Inferior parietal cortex (tissue), 1 donor: ENCODE data around the gene CHP2.
"Not testable (repeated sequence)": the region's sequence is repeated elsewhere in the genome, so short reads cannot be mapped to it uniquely, and the experiment has no call there.

Experiments used
- DNase-seq: peaks from one replicate; pipeline ENCODE4 v3.0.0-alpha.2; 2016; ENCODE audit errors: extremely low spot score

The CHP2 gene

DNA sequence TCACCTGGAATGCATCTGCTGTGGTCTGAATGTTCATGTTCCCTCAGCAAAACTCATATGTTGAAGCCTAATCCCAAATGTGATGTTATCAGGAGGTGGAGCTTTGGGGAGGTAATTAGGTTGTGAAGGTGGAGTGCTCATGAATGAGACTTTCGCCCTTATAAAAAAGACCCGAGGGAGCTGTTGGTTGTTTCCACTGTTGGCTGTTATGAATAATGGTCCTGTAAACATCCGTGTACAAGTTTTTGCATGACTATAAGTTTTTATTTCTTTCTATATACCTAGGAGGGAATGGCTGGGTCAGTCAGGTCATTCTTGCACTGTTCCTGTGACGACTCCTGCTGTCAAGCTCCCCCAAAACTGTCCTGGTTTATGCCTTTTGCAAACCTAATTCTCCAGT lies 9.6 kb upstream of the CHP2 start:
- no peak for DNase-seq

DNA sequence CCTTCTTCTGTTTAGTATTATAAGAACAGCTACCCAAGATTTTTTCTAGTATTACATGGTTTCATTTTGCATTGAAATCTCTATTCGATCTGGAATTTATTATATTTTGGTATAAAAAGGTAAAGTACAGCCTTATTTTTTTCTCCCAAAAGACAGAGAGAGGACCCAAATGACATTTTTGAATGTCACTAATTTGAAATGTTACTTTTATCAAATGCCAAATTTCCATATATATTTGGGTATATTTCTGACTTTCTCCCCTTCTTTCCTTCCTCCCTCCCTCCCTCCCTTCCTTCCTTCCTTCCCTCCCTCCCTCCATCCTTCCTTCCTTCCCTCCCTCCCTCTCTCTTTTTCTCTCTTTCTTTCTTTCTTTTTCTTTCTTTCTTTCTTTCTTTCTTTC lies 6.2 kb upstream of the CHP2 start:
- no peak for DNase-seq

DNA sequence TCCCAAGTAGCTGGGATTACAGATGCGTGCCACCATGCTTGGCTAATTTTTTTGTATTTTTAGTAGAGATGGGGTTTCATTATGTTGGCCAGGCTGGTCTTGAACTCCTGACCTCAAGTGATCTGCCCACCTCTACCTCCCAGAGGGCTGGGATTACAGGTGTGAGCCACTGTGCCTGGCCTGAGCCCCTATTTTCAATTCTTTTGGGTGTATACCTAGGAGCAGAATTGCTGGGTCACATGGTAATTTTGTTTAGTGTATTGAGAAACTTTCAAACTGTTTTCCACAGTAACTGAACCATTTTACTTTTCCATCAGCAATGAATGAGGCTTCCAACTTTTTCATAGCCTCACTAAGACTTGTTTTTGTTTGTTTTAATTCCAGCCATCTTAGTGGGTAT lies 3.8 kb upstream of the CHP2 start:
- not testable (repeated sequence) for DNase-seq

DNA sequence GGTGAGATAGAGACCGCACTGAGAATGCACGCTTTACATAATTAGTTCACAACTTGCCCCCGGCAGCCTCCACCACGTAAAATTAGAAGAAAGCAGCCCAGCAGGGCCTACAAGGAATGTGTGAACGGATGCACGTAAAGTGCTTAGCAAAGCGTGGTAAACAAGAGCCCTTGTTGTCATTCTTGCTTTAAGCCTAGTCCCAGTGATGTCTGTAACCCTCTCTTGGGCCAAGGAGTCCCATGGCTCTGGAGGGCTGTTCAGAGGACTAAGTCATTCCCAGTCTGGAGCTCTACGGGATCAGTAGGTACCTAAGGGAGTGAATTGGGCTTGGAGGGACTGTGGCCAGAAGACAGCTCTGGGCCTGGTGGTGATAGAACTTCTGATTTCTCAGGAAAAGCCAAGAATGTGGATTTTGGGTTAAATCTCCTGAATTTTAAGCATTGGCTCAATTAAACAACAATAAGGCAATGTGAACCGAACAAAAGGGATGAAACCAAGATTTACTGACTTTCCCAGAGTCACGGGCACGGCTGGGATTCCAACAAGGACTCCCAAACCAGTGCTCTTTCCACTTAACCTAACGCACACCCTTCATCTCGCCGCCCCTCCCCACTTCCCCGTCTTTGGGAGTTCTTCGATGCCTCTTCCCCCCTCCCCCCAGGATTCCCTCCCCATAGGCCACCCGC lies 775 bp upstream of the CHP2 start:
- DNase-seq: no peak

DNA sequence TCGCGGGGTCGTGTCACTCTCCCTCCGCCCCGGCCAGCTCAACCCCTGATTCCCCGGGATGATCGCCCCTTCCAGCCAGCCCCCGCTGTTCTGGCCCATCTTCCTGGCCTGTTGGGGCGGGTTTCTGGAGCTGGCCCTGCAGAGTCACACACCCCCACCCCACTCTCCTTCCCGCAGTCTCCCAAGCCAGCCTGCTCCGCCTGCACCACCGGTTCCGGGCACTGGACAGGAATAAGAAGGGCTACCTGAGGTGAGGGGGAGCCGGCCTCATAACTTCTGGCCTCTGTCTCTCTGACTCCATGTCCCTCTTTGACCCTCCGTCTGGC lies 621 bp downstream of the CHP2 start:
- no peak for DNase-seq

DNA sequence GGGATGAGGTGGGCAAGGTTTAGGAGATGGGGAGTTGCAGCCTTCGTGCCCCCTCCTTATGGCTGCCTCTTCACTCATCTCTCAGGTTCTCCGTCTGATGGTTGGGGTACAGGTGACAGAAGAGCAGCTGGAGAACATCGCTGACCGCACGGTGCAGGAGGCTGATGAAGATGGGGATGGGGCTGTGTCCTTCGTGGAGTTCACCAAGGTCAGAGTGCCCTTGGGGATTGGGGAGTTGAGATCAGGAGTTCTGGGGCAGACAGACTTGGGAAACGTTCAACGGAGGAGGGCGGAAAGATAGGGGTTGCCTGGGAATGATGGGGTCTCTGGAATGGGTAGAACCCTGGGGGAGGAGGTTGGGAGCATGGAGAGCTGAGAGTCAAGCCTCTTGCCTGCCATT lies 2.3 kb downstream of the CHP2 start:
- no peak for DNase-seq

DNA sequence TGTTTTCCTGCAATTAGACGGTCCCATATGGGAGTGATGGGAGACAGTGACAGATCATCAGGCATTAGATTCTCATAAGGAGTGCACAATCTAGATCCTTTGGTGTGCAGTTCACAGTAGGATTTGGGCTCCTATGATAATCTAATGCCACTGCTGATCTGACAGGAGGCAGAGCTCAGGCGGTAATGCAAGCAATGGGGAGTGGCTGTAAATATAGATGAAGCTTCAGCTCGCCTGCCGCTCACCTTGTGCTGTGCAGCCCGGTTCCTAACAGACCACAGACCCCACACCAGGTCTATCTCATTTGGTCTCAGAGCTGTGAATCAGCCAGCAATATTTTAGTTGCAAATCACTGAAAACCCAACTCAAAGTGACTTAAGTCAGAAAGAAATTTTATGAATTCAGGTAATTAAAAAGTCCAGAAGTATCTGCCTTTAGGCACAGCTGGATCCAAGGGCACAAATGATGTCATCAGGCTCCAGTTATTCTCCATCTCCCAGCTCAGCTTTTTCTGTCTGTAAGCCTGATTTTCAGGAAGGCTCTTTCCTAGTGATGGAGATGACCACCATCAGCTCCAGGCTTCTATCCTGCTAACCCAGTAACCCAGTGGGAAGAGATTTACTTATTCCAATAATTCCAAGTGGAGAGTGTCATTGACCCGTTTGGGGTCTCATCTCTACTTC lies 3.3 kb downstream of the CHP2 start:
- DNase-seq: no peak

DNA sequence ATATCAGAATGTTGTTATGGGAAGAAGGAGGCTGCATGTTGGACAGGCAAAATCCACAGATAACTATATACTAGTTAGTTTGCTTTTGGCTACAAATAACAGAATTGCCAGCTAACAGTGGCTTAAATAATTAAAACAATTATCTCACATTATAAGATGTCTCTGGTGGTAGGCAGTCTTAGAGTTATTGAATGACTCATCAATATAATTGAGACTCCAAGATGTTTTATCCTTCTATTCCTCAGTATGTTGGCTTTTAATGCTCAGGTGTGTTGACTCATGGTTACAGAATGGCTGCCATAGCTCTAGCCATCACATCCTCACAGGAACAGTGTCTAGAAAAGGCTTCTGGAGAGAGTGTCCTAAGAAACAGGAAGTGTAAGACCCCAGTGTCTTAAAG lies 11.1 kb downstream of the CHP2 start:
- no peak for DNase-seq

DNA sequence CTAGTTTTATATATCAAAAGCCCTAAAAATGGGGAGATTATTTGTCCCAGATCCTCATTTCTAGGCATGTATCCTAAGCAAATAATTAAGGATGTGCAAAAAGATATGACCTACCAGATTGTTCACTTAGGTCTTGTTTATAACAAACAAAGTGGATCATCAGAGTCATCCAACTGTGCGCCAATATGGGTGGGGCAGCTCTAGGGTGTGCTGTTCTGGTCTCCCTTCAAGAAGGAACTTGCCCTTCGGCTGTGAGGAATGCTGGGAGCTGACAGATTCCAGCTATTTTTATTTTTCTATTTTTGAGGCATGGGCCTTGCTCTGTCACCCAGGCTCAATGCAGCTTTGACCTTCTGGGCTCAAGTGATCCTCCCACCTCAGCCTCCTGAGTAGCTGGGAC lies 13.8 kb downstream of the CHP2 start:
- no peak for DNase-seq

DNA sequence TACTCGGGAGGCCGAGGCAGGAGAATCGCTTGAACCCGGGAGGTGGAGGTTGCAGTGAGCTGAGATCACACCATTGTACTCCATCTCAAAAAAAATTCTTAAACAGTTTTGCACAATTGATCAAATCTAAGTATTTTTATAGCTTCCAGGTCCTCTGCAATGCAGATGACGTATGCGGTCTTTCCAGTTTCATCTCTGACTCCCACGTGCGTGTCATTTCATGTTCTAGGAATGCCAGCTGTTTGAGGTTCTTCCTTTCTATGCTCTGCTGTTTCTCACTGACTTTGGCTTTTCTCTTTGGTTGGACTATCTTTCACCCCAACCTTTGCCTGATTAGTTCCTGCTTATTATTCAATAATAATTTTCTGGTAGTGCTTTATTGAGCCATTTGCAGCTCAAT lies 16.2 kb downstream of the CHP2 start:
- no peak for DNase-seq

DNA sequence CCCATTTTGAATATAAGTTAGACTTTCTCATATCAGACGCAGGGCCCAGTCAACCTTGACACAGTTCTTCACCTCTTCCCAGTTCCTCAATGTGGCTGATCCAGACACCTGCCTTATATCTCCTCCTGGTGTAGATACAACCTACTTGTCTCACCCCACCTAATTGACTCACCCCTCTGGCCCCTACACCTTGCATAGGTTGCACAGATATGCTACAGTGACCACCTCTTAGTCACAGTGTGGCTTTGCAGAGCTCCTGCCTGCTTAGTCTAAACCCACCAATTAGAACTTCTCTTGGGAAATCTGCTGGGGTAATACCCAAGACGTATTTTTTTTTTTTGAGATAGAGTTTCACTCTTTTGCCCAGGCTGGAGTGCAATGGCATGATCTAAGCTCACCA lies 16.8 kb downstream of the CHP2 start:
- no peak for DNase-seq

DNA sequence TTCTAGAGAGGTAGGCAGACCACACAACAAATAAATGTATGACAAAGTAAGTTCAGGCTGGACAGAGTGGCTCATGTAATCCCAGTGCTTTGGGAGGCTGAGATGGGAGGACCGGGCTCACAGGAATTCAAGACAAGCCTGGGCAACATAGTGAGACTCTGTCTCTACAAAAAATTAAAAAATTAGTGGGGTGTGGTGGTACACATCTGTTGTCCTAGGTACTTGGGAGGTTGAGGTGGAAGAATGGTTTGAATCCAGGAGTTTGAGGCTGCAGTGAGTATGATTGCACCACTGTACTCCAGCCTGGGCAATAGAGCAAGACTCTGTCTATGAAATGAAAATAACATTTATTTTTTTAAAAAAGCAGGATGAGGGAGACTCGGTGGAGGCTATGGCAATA lies 18.5 kb downstream of the CHP2 start:
- no peak for DNase-seq

DNA sequence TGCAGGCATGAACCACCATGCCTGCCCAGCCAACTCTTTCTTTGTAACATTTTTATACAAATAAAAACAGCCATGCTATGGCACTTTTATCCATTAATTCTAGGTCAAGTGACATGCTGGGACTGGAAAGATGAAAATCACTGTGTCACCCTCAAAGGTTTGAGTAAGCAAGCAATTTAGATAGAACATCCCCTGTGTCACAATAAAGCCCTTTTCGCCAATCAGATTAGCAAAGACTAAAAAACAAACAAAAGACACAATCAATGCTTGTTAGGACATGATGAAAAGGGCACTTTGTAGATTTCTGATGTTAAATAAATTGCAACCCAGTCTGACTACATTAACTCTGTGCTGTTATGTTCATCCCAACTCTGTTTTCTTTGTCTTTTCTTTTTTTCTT lies 26.4 kb downstream of the CHP2 start:
- no peak for DNase-seq

DNA sequence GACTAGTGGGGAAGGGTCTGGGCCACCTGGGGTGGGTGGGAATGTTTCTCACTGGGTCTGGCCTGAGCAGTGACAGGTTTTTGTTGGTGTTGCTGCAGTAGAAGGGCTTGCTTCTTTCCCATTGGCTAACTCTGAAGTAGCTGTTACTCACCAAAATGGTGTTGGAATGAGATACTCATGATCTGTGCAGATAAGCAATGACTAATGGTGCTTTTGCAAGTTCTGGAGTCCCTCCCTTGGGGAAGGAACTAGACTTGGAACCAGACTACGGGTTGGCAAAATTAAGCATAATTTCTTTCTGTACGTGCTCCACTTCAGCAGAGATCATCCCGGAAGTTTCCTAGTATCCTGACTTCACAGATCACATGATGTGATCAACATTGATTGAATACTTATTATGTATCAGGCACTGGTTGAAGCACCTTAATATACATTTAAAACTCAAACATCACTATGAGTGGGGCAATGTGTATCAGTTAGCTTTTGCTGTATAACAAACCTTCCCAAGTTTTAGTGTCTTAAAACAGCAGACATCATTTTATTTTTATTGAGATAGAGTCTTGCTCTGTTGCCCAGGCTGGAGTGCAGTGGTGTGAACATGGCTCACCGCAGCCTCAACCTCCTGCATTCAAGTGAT lies 30.1 kb downstream of the CHP2 start:
- peak; percentile 36 for DNase-seq

DNA sequence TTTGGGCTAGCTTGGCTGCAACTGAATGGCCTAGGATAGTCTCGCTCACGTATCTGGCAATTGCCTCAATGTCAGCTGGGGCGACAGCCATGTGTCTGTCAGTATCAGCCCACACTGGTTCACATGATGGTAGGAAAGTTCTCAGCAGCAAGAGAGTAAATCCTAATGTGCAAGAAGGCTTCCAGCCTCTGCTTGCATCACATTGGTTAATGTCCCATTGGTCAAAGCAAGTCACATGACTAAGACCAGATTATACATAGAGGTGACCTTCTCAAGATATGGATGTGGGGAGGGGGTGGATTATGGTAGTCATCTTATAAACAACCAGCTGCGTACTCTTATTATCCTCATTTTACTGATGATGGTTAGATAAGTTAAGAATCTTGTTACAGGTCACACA lies 31.0 kb downstream of the CHP2 start:
- no peak for DNase-seq

DNA sequence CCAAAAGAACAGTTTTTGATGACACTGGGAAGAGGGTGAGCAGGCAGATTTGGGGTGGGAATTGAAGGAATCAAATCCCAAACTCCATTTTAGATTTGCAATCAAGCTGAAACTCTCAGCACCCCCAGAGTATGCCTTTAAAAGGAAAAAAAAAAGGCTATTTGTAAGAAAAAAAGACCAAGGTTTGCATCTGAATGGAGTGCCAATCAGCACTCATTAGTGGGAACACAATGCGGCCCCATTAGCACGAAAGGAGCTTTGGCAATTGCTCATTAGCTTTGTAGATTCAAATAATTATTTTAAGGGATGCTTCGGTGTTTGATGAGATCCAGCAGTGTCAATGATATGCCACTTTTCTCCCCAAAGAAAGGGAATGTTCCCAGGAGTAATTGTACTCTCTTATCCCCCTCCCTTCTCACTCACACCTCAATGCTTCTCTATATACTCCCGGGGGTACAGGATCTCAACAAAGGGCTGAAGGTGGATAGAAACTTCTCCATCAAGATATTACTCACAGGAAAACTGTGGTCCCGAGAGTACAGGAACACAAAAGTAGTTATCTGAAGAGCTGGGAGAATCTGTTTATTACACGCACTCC lies 32.2 kb downstream of the CHP2 start:
- no peak for DNase-seq

DNA sequence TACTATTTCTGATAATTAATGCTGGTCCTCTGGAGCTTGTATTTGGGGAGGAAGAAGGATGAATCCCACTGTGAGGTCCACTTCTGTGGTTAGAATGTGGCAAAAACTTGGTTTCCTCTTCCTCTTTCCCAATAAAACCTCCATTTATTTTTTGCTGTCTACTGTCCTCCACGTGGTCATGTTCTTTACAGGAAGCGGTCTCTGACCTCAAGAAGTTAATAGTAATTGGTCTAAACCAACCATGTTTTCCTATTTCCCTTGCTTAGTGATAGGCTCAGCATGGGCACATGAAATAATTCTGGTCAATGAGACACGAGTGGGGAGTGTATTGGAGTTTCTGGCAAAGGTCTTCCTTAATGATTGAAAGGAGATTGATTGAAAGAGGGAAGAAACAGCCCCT lies 33.9 kb downstream of the CHP2 start:
- no peak for DNase-seq

DNA sequence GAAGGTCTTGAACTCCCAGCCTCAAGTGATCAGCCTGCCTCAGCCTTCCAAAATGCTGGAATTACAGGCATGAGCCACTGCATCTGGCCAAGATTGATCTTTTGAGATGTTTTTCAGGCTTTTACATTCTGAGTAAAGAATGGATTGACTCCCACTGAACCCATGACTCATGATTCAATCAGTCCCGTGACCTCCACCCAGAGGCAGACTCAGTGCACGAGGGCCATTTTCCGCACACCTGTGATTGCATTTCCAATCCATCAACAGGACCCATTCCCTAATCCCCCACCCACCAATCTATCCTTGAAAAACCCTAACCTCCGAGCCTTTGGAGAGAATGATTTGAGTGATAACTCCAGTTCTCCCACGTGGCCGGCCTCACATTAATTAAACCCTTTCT lies 40.6 kb downstream of the CHP2 start:
- DNase-seq: no peak

DNA sequence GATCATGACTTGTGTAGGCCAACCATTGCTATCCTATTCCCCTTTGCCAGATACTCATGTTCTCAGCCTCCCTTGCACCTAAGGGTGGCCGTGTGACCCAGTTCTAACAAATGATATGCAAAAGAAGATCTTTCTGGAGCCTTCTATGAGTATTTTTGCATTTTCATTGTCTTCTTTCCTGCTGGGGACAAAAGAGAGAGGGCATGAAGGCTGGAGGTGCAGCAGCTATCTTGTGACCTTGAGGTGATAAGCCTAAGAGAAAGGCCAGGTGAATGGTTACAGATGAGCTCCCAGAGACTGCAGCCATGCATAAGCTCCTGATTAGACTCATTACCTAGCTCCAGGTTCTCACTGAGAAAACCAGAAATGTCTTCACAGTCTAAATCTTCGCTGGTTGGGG lies 42.1 kb downstream of the CHP2 start:
- no peak for DNase-seq

DNA sequence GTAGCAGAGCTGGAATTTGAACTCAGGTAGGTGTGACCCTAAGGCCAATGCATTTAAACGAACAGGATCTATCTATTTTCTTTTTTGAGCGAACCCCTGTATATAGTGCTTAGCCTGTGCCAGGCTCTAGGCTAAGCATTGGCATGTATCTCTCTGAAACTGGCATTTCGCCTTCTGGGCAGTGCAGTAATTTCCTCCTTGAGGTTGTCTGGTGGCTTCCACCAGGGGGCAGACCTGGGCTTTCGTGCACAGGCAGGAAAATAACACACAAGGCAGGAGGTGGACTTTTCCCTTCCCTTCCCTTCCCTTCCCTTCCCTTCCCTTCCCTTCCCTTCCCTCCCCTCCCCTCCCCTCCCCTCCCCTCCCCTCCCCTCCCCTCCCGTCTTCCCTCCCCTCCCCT lies 46.6 kb downstream of the CHP2 start:
- peak; percentile 76 for DNase-seq

DNA sequence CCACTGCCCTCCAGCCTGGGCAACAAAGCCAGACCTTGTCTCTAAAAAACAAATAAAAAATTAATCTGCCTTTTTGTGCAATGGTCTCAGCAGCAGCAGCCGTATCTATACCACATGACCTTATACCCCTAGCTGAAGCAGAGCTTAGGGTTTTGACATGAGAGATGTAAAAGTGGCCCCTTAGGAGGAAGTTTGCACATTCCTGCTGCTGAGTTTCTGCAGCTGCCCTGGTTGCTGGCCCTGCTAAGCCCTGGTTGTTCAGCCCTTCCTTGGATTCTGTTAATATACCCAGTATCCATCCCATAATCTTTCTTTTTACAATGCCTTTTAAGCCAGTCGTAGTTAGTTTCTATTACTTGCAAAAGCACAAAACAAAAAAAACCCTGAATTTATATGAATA lies 48.0 kb downstream of the CHP2 start:
- DNase-seq: no peak

DNA sequence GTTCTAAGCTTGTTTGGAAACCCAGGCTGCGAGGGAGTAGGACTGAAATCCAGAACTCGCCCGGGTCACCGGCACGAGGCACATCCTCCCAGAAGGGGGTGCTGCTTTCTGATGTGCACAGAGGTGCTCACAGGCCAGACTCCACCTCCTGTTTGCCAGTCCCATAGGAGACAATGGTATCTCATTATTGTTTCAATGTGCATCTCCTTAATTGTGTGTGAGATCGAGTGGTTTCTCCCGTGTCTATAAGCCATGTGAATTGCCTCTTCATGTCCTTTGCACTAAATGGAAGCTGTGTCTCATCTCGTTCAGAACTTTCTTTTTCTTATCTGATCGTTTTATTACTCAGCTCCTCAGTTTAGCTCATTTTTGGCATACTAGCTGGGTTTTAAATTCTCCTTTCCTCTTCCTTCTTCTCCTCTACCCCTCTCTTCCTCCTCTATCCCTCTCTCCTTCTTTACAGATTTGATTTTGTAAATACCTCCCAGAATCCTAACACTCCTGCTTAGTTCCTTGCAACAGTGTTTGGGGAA lies 48.8 kb downstream of the CHP2 start:
- DNase-seq: peak; percentile 70

DNA sequence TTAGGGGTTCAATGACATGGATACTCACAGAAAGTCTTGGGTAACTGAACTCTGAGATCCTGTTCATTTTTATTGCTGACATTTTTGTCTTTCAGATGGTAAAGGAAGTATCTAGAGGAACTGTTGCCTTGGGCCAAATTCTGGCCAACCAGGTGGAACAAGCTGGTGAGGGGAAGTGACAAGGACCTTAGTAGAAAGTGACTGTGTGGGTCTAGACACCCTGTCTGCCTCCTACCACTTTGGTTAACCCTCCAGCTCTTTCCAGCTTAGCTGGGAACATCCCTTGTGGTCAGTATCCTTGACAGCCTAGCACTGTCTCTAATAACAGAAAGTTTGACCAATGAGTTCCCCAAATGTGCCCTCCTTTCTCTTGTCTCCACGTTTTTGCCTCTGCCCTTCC lies 52.2 kb downstream of the CHP2 start:
- no peak for DNase-seq
